AG04449 (cell line): ENCODE measurements around the gene DNAH7.
"Not testable (repeated sequence)": the region's sequence is repeated elsewhere in the genome, so short reads cannot be mapped to it uniquely, and the experiment has no call there.

Source experiments
- CTCF ChIA-PET: fragments of 350-600 bp; formaldehyde crosslinking; extraction: SDS; loops from one replicate; lab custom pipeline; 2021; ENCODE audit warnings: antibody characterized with exemption; lab: Yijun Ruan, JAX
- POLR2A ChIA-PET: fragments of 400-600, 350-600 bp; formaldehyde crosslinking; extraction: SDS; loops from one replicate; lab custom pipeline; 2020; ENCODE audit warnings: antibody characterized with exemption, inconsistent platforms; lab: Yijun Ruan, JAX
- DNase-seq: peaks from one replicate; pipeline ENCODE4 v3.0.0-alpha.2; 2010; ENCODE audit warnings: low read depth, low spot score
- H3K4me3 ChIP-seq: 2 replicates; pipeline ENCODE4 v1.5.1; 2011; ENCODE audit warnings: low read depth, mild to moderate bottlenecking, control low read depth, low read length
- TF ChIP-seq, protein P1 (sequence below): IDR thresholded peaks from one replicate; pipeline ENCODE4 v1.5.1; 2011; ENCODE audit warnings: mild to moderate bottlenecking, moderate library complexity, low read length, control low read depth, inconsistent platforms; ENCODE audit not compliant: insufficient read depth; ENCODE audit errors: missing control alignments

The DNAH7 gene

DNA sequence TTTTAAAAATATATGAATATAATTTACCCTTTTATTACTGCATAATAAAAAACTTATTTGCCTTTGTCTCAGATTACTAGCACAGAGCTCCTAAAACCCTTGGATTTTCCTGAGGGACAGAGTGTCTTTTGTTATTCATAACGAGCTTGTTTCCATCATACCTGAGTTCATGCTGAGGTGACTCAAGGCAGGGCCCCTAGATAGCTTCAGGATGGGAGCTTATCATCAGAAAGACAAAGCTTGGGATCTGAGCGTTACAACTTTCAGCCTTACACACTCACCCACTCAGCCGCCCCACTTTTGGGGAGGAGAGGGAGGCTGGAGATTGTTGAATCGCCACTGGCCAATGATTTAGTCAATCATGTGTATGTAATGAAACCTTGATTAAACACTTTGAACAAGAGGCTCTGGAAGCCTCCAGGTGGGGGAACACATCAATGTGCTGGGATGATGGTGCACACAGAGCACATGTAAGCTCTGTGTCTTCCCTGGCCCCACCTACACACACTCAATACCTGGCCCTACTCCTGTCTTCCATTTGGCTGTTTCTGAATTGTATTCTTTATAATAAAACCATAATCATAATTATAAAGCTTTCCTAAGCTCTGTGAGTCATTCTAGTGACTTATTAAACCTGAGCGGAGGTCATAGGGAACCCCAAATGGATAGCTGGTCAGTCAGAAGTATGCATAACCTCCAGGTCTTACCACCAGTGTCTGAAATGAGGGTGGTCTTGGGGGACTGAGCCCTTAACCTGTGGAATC, 28.5 kb upstream of the DNAH7 start:
- H3K4me3 ChIP-seq, result no peak overlapping the region
- ChIA-PET POLR2A (no interaction called here), CTCF (interaction anchor here (1.1 to 1.5 kb wide), 3 partner anchors 15 to 29 kb away, joined by 4 read pairs; partner anchors contain the start of gene DNAH7)
- DNase-seq, result no peak
- TF ChIP-seq, protein P1, sequence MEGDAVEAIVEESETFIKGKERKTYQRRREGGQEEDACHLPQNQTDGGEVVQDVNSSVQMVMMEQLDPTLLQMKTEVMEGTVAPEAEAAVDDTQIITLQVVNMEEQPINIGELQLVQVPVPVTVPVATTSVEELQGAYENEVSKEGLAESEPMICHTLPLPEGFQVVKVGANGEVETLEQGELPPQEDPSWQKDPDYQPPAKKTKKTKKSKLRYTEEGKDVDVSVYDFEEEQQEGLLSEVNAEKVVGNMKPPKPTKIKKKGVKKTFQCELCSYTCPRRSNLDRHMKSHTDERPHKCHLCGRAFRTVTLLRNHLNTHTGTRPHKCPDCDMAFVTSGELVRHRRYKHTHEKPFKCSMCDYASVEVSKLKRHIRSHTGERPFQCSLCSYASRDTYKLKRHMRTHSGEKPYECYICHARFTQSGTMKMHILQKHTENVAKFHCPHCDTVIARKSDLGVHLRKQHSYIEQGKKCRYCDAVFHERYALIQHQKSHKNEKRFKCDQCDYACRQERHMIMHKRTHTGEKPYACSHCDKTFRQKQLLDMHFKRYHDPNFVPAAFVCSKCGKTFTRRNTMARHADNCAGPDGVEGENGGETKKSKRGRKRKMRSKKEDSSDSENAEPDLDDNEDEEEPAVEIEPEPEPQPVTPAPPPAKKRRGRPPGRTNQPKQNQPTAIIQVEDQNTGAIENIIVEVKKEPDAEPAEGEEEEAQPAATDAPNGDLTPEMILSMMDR, result no peak

GRCh38 chr2:196096264-196096663, 27.6 kb upstream of the DNAH7 start:
- no peak for DNase-seq
- POLR2A ChIA-PET, result no interaction called here
- CTCF ChIA-PET, result interaction anchor here (1.4 to 1.5 kb wide), 2 partner anchors 17 to 28 kb away, joined by 4 read pairs; partner anchors contain the start of gene DNAH7
- TF ChIP-seq, protein P1, result no peak
- H3K4me3 ChIP-seq, result no peak overlapping the region

DNA sequence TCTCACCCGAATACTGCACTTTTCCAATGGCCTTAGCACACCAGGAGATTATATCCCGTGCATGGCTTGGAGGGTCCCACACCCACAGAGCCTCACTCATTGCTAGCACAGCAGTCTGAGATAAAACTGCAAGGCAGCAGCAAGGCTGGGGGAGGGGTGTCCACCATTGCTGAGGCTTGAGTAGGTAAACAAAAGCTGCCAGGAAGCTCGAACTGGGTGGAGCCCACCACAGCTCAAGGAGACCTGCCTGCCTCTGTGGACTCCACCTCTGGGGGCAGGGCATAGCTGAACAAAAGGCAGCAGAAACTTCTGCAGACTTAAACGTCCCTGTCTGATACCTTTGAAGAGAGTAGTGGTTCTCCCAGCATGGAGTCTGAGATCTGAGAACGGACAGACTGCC, 20.8 kb upstream of the DNAH7 start:
- POLR2A ChIA-PET, H3K4me3 ChIP-seq, DNase-seq: not testable (repeated sequence)
- CTCF ChIA-PET, result interaction anchor here (1.1 kb wide), 1 partner anchor 11 kb away, joined by 3 read pairs; no protein-coding TSS in a partner anchor

DNA sequence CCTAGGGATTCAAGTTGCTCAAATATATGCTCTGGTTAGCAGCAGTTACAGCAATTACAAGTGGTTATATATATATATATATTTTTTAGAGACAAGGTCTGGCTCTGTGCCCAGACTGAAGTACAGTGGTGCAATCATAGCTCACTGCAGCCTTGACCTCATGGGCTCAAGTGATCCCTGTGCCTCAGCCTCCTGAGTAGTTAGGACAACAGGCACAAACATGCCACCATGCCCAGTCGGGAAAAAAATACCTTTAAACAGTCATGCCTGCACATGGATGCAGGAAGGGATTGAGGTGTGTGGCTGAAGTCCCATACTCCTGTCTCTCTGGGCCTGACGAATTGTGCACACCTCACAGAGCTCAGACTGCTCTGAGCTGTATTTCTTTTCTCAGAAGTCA, 19.6 kb upstream of the DNAH7 start:
- TF ChIP-seq, protein P1, result no peak
- CTCF ChIA-PET, result no interaction called here
- POLR2A ChIA-PET, result no interaction called here
- no peak for DNase-seq
- H3K4me3 ChIP-seq, result no peak overlapping the region

- CTCF ChIA-PET, result interaction anchor here (0.7 to 1.5 kb wide), 5 partner anchors 8 to 664 kb away, joined by 3 to 9 read pairs (median 4); partner anchors contain the start of gene DNAH7
- TF ChIP-seq, protein P1, result no peak
- H3K4me3 ChIP-seq, result no peak overlapping the region
- DNase-seq, result no peak
- POLR2A ChIA-PET, result no interaction called here
These were observed 18.1 kb upstream of the DNAH7 start for GRCh38 chr2:196086517-196087368.

- POLR2A ChIA-PET, result no interaction called here
- DNase-seq, result no peak
- TF ChIP-seq, protein P1, result no peak
- CTCF ChIA-PET, result interaction anchor here (10.9 kb wide), 1 partner anchor 254 kb away, joined by 151 read pairs; no protein-coding TSS in a partner anchor
- no peak overlapping the region for H3K4me3 ChIP-seq
These were observed 15.0 kb upstream of the DNAH7 start for GRCh38 chr2:196083601-196084000.
